Astrocyte (in vitro differentiated cells and primary cell): ENCODE results near the gene DNAJC11. TPM values are rescaled to one million over a fixed set of nuclear protein-coding genes. Genes with fewer than 3 reads are reported as not detected.

Experiments
- DNase-seq: peaks from one replicate; pipeline ENCODE4 v3.0.0-alpha.2; 2010; ENCODE audit warnings: low read depth
- FAIRE-seq: peaks from 2 replicates; lab custom pipeline; 2011; peaks lifted over from hg19 to GRCh38; lab: Jason Lieb, UNC
- H2AFZ ChIP-seq: 2 replicates; pipeline ENCODE4 v1.6.0; 2012; ENCODE audit warnings: low read depth, low read length, inconsistent platforms
- H3K27ac ChIP-seq: 2 replicates; pipeline ENCODE4 v1.5.1; 2011; ENCODE audit warnings: low read depth, low read length, inconsistent platforms
- H3K27me3 ChIP-seq: 2 replicates; pipeline ENCODE4 v1.6.0; 2011; ENCODE audit warnings: low read length, inconsistent platforms; ENCODE audit not compliant: insufficient read depth
- H3K36me3 ChIP-seq: 2 replicates; pipeline ENCODE4 v1.5.1; 2011; ENCODE audit warnings: low read length, inconsistent platforms; ENCODE audit not compliant: insufficient read depth
- H3K4me1 ChIP-seq: 2 replicates; pipeline ENCODE4 v1.5.1; 2011; ENCODE audit warnings: low read length, inconsistent platforms; ENCODE audit not compliant: insufficient read depth
- H3K4me2 ChIP-seq: 2 replicates; pipeline ENCODE4 v1.6.0; 2012; ENCODE audit warnings: low read length, inconsistent platforms
- H3K4me3 ChIP-seq: 2 replicates; pipeline ENCODE4 v1.5.1; 2011; ENCODE audit warnings: low read depth, mild to moderate bottlenecking, low read length, inconsistent platforms; ENCODE audit not compliant: insufficient read depth
- H3K79me2 ChIP-seq: 2 replicates; pipeline ENCODE4 v1.6.0; 2012; ENCODE audit warnings: mild to moderate bottlenecking, low read length, inconsistent platforms; ENCODE audit not compliant: insufficient read depth
- H3K9ac ChIP-seq: 2 replicates; pipeline ENCODE4 v1.6.0; 2012; ENCODE audit warnings: mild to moderate bottlenecking, low read length, inconsistent platforms
- H3K9me3 ChIP-seq: 2 replicates; pipeline ENCODE4 v1.5.1; 2012; ENCODE audit warnings: low read depth, mild to moderate bottlenecking, low read length, inconsistent platforms; ENCODE audit not compliant: insufficient read depth
- H4K20me1 ChIP-seq: 2 replicates; pipeline ENCODE4 v1.6.0; 2012; ENCODE audit warnings: low read length, inconsistent platforms; ENCODE audit not compliant: insufficient read depth
- H3K27ac Mint-ChIP-seq: one replicate; pipeline ENCODE4 v1.8.0; 2021; ENCODE audit warnings: mild to moderate bottlenecking, mixed read lengths; ENCODE audit not compliant: unreplicated experiment
- H3K27me3 Mint-ChIP-seq: one replicate; pipeline ENCODE4 v1.8.0; 2021; ENCODE audit warnings: low read depth, mixed read lengths; ENCODE audit not compliant: unreplicated experiment
- H3K36me3 Mint-ChIP-seq: one replicate; pipeline ENCODE4 v1.8.0; 2021; ENCODE audit warnings: low read depth, mixed read lengths; ENCODE audit not compliant: unreplicated experiment
- H3K4me1 Mint-ChIP-seq: one replicate; pipeline ENCODE4 v1.8.0; 2021; ENCODE audit warnings: low read depth, mixed read lengths; ENCODE audit not compliant: unreplicated experiment
- H3K4me3 Mint-ChIP-seq: one replicate; pipeline ENCODE4 v1.8.0; 2021; ENCODE audit warnings: mild to moderate bottlenecking, moderate library complexity, mixed read lengths; ENCODE audit not compliant: unreplicated experiment
- H3K9me3 Mint-ChIP-seq: one replicate; pipeline ENCODE4 v1.8.0; 2021; ENCODE audit warnings: mild to moderate bottlenecking, mixed read lengths; ENCODE audit not compliant: unreplicated experiment
- CTCF ChIP-seq: IDR thresholded peaks from 2 replicates; pipeline ENCODE4 v1.5.1; 2011; ENCODE audit warnings: low read depth, mild to moderate bottlenecking, inconsistent platforms, low read length, moderate library complexity; ENCODE audit not compliant: insufficient read depth
- EZH2 ChIP-seq: IDR thresholded peaks from 2 replicates; pipeline ENCODE4 v1.6.1; 2012; ENCODE audit warnings: mild to moderate bottlenecking, low read length, inconsistent platforms; ENCODE audit not compliant: insufficient read depth
- total RNA-seq: library from RNA; stranded (reverse); gene quantifications from 2 replicates; pipeline ENCODE4 v1.2.1, GENCODE V29; 2021

Gene DNAJC11
- total RNA-seq, 1 donor from 2014 or later: 63.9 TPM

- H3K36me3 Mint-ChIP-seq: peaks cover 13% of the 10 kb centered on the region
- H3K9me3 Mint-ChIP-seq: no peaks in the 10 kb centered on the region
- no peak overlapping the region for H3K27ac Mint-ChIP-seq
- Histone ChIP-seq H3K4me1 (no peaks in the 10 kb centered on the region), H3K36me3 (peaks cover 9% of the 10 kb centered on the region), H3K27me3 (no peaks in the 10 kb centered on the region), H3K9ac (no peak overlapping the region), H3K4me2 (no peak overlapping the region), H4K20me1 (peaks cover 7% of the 10 kb centered on the region), H3K9me3 (no peaks in the 10 kb centered on the region), H3K79me2 (no peaks in the 10 kb centered on the region), H2AFZ (no peak overlapping the region), H3K27ac (no peak overlapping the region), H3K4me3 (no peak overlapping the region)
- no peaks in the 10 kb centered on the region for H3K4me1 Mint-ChIP-seq
- DNase-seq (no peak), FAIRE-seq (no peak)
- H3K27me3 Mint-ChIP-seq: no peaks in the 10 kb centered on the region
- no peak overlapping the region for H3K4me3 Mint-ChIP-seq
- TF ChIP-seq EZH2: no peak
- no peak for TF ChIP-seq CTCF
These were observed 29.1 kb downstream of the DNAJC11 start for GRCh38 chr1:6672558-6672957.

- H3K27me3 Mint-ChIP-seq: no peaks in the 10 kb centered on the region
These were observed 33.1 kb downstream of the DNAJC11 start for GRCh38 chr1:6668503-6668902.

More at GRCh38 chr1:6668503-6668902, 33.1 kb downstream of the DNAJC11 start:
- H3K4me2 ChIP-seq: no peak overlapping the region
- H3K79me2 ChIP-seq: no peaks in the 10 kb centered on the region
- no peak for DNase-seq
- no peak for TF ChIP-seq CTCF
- TF ChIP-seq EZH2: no peak
- H3K27me3 ChIP-seq: no peaks in the 10 kb centered on the region
- no peaks in the 10 kb centered on the region for H3K4me1 ChIP-seq
- no peak overlapping the region for H2AFZ ChIP-seq
- no peak for FAIRE-seq
- H3K27ac ChIP-seq: no peak overlapping the region
- Mint-ChIP-seq H3K4me1 (no peaks in the 10 kb centered on the region), H3K36me3 (peaks cover 18% of the 10 kb centered on the region), H3K9me3 (no peaks in the 10 kb centered on the region), H3K4me3 (no peak overlapping the region), H3K27ac (no peak overlapping the region)
- no peaks in the 10 kb centered on the region for H3K9me3 ChIP-seq
- peaks cover 8% of the 10 kb centered on the region for H3K36me3 ChIP-seq
- H3K9ac ChIP-seq: no peak overlapping the region
- H4K20me1 ChIP-seq: peaks cover 7% of the 10 kb centered on the region
- H3K4me3 ChIP-seq: no peak overlapping the region
